Vagina (tissue), 2 donors: Measurements from ENCODE around the gene GID8. TPM values are rescaled to one million over a fixed set of nuclear protein-coding genes. Genes with fewer than 3 reads are reported as not detected.
A peak's percentile ranks its signal among the peaks of the same experiment; 100 is the strongest.

ENCODE experiments used
- DNase-seq, 2 donors: peaks; one replicate each; pipeline ENCODE4 v3.0.0-alpha.2; 2017; ENCODE audit errors: extremely low spot score in 2 of 2
- H3K27ac ChIP-seq: fragments of 200-600 bp; sonication (generic); one replicate; pipeline ENCODE4 v1.5.1; 2019
- H3K27me3 ChIP-seq: fragments of 200-600 bp; sonication (generic); one replicate; pipeline ENCODE4 v1.5.1; 2019
- H3K36me3 ChIP-seq, 2 donors: fragments of 200-600 bp; sonication (generic); one replicate each; pipeline ENCODE4 v1.5.1; 2017 to 2019
- H3K4me1 ChIP-seq: fragments of 200-600 bp; sonication (generic); one replicate; pipeline ENCODE4 v1.5.1; 2019
- H3K4me3 ChIP-seq, 2 donors: fragments of 200-600 bp; sonication (generic); 1 replicate in 1 of 2; 2 replicates in 1 of 2; pipeline ENCODE4 v1.5.1; 2016 to 2019
- H3K9me3 ChIP-seq: fragments of 200-600 bp; sonication (generic); one replicate; pipeline ENCODE4 v1.5.1; 2019
- POLR2A ChIP-seq, 2 donors: fragments of 450-650 bp; IDR thresholded peaks; one replicate each; pipeline ENCODE4 v1.6.1; 2017; ENCODE audit warnings: antibody characterized with exemption in 2 of 2, mild to moderate bottlenecking in 2 of 2, moderate library complexity in 2 of 2
- POLR2AphosphoS5 ChIP-seq, 2 donors: sonication (generic); formaldehyde crosslinking; IDR thresholded peaks; one replicate each; pipeline ENCODE4 v1.9.0; 2017; ENCODE audit warnings: antibody characterized with exemption in 2 of 2, mild to moderate bottlenecking in 2 of 2, low read depth in 1 of 2; ENCODE audit not compliant: insufficient read depth in 1 of 2
- intact Hi-C: fragments of 100-400 bp; cut with DNase I; formaldehyde crosslinking; loops from one replicate; pipeline ENCODE4 v1.15.1; 2023
- total RNA-seq: library from RNA; depleted of rRNA; stranded (reverse); fragments of >200 nt; gene quantifications from one replicate; pipeline ENCODE4 v1.2.3, GENCODE V29; 2016
- TF ChIP-seq, protein P1 (sequence below), 3 experiments: fragments of 450-650 bp in 2 of 3; fragments of 200-600 bp in 1 of 3; sonication (generic) in 1 of 3; IDR thresholded peaks; one replicate each; pipeline ENCODE4 v1.5.1; 2017 to 2019; ENCODE audit warnings: antibody characterized with exemption in 3 of 3, mild to moderate bottlenecking in 2 of 3, moderate library complexity in 2 of 3

Gene GID8
- total RNA-seq, 1 donor from 2014 or later, result 30.2 TPM

DNA sequence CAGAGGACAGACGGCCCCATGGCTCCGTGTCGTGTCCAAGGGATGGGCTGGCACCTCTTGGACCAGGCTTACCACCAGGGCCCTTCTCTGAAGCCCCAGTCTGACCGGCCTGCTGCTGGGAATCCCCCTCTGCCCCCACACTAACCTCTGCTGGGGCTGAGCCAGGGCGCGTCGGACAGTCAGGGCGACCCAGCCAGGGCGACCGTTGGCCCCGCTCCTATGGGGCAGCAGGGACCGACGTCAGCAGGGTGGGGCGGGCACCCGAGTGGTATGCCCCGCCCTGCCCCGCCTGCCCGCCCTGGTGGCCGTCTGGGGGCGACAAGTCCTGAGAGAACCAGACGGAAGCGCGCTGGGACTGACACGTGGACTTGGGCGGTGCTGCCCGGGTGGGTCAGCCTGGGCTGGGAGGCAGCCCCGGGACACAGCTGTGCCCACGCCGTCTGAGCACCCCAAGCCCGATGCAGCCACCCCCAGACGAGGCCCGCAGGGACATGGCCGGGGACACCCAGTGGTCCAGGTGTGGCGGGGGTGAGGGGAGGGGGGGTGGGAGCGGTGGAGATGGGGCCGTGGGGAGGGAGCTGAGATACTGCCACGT is 14.5 kb downstream of the GID8 start, which contains the start of gene SLC17A9:
Gene SLC17A9 (plus strand): TSS at position 337 of the 595 bp plus-strand sequence. CDS start 122 bp downstream, at position 459.
- intact Hi-C loops, result no loop called here
- peak within 1 kb of the TSS; percentile 86 for H3K27ac ChIP-seq
- no peaks in the 10 kb centered on the region for H3K9me3 ChIP-seq
- H3K27me3 ChIP-seq, result no peaks in the 10 kb centered on the region
- H3K4me3 ChIP-seq, result peak within 1 kb of the TSS; percentile 38 to 41
- no peak for TF ChIP-seq POLR2A (IDR thresholded peaks at IDR 0.05)
- TF ChIP-seq POLR2AphosphoS5 (IDR thresholded peaks at IDR 0.05; ENCODE audit: insufficient read depth in 1 of 2, low read depth in 1 of 2), result peak in 1 of 2 donors; percentile 46
- TF ChIP-seq, protein P1, sequence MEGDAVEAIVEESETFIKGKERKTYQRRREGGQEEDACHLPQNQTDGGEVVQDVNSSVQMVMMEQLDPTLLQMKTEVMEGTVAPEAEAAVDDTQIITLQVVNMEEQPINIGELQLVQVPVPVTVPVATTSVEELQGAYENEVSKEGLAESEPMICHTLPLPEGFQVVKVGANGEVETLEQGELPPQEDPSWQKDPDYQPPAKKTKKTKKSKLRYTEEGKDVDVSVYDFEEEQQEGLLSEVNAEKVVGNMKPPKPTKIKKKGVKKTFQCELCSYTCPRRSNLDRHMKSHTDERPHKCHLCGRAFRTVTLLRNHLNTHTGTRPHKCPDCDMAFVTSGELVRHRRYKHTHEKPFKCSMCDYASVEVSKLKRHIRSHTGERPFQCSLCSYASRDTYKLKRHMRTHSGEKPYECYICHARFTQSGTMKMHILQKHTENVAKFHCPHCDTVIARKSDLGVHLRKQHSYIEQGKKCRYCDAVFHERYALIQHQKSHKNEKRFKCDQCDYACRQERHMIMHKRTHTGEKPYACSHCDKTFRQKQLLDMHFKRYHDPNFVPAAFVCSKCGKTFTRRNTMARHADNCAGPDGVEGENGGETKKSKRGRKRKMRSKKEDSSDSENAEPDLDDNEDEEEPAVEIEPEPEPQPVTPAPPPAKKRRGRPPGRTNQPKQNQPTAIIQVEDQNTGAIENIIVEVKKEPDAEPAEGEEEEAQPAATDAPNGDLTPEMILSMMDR (IDR thresholded peaks at IDR 0.05), result no peak
- no peak for DNase-seq
- peaks cover 31% of the 10 kb centered on the region for H3K4me1 ChIP-seq
- peaks cover 0 to 25% of the 10 kb centered on the region in 2 donors for H3K36me3 ChIP-seq

DNA sequence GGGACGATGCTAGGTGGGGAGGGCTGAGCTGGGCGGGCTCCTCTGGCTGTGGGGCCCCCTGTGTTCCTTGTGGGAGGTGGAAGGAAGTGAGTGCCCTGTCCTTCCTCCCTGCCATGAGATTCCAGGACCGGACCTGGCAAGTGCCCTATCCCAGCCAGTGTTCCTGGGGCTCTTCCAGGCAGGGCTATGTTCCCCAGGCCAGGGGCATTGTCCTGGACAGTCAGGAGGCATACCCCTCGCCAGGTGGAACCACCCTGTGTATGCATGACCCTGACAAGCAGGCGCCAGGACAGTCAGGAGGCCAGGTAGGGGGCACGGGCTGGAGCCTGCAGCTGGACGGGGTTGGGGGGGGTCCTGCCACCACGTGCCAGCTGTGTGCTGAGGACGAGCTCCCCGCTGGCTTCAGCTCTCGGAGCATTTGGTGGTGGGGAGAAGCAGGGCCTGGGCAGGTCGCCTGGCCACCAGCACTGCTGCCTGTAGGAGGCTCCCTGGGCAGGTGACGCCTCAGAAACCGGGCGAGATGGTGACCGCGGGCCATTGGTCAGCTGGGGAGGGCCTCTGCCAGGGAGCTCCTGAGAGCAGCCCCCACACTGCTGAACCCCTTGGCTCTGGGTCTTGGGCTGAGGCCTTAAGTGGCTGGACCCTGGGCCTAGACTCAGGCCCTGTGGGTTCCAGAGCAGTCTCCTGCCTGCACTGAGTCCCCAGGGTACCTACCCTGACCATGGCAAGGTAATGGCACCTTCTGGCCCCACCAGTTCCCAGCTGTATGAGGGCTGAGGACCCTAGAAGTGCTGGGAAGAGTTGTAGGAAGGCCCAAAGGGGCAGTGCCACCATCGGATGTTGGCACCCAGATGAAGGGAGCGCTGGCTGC is 15.3 kb downstream of the GID8 start:
- intact Hi-C loops, result no loop called here
- TF ChIP-seq POLR2A (IDR thresholded peaks at IDR 0.05) (no peak), POLR2AphosphoS5 (IDR thresholded peaks at IDR 0.05; ENCODE audit: insufficient read depth in 1 of 2, low read depth in 1 of 2) (no peak)
- TF ChIP-seq, protein P1 (IDR thresholded peaks at IDR 0.05), result no peak
- DNase-seq, result no peak
- Histone ChIP-seq H3K9me3 (no peaks in the 10 kb centered on the region), H3K27ac (peak overlapping the region; percentile 86), H3K36me3 (peaks cover 0 to 18% of the 10 kb centered on the region in 2 donors), H3K27me3 (no peaks in the 10 kb centered on the region), H3K4me1 (peaks cover 31% of the 10 kb centered on the region), H3K4me3 (peak overlapping the region; percentile 38 to 41)

DNA sequence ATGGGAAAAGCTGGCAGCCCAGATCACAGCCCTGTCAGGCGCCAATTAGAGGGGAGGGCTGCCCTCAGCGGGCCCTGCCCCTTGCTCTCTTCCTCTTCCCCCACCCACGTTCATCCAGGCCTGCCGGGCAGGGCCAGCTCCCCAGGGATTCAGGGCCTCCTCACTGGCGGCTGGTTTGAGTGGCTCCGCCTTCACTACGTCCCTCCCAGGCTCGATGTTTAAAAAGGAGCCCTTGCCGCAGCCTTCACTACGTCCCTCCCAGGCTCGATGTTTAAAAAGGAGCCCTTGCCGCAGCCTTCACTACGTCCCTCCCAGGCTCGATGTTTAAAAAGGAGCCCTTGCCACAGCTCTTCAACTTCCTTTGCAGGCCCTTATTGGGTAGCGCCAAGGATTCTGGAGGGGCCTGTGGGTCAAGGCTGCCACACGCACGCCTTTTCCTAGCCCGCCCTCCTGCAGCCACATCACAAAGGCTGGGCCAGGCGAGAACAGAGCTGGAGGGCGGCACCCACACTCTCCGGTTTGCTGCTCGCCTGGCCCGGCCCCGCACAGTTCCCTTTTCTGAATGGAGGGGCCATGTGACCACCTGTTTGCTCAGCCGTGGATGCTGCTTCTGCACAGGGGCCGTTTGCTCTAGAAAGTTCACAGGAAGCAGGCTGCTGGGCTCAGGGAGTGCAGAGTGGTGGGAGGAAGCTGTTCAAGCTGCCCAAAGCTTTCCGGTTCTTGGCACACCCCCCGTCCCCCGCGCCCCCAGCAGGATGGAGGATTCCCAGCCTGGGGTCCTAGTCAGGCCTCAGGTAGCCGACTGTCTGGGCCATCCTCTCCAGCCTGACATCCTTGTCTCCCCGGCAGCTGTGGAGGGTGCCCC is 16.1 kb downstream of the GID8 start:
- no peaks in the 10 kb centered on the region for H3K9me3 ChIP-seq
- H3K4me3 ChIP-seq, result peak overlapping the region; percentile 38 to 41
- intact Hi-C loops, result no loop called here
- peak overlapping the region; percentile 86 for H3K27ac ChIP-seq
- peaks cover 31% of the 10 kb centered on the region for H3K4me1 ChIP-seq
- no peaks in the 10 kb centered on the region for H3K27me3 ChIP-seq
- TF ChIP-seq, protein P1 (IDR thresholded peaks at IDR 0.05), result no peak
- TF ChIP-seq POLR2AphosphoS5 (IDR thresholded peaks at IDR 0.05; ENCODE audit: insufficient read depth in 1 of 2, low read depth in 1 of 2) (peak in 1 of 2 donors; percentile 46), POLR2A (IDR thresholded peaks at IDR 0.05) (no peak)
- peaks cover 0 to 12% of the 10 kb centered on the region in 2 donors for H3K36me3 ChIP-seq
- DNase-seq, result no peak

DNA sequence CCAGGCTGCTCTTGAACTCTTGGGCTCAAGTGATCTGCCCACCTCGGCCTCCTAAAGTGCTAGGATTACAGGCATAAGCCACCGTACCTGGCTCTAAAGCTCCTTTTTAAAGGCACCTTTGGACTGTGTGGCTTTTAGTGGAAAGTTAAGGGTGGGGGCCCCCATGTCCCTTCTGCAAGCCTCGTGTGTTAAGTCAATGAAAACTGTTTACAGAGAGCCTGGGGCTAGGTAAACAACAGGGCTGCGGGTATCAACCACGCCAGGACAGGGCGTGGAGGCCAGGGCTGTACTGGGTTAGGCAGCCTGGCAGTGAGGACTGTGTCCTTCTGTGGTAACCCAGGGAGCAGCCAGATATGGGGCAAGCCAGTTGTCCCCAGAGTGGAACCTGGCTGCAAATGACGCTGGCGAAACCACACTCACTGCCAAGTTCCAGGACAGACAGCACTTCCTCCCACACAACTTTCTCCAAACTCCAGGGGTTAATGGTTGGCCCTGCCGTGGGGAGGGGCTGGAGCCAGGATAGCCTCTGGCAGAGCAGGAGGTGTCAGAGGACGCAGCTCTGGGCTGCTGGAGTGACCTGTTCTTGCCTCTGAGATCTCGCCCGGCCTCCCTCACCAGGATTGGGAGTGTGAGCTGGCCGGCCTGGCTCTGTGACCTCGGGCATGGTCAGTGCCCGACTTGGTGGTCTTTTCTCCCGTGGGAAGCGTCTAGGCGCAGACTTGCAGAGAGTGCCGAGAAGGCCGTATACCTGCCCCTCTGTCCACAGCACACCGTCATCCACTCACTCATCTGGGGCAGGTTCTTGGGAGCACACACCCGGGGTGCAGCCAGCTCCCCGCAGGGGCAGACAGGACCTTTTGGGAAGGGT is 17.8 kb downstream of the GID8 start:
- Histone ChIP-seq H3K27ac (no peak overlapping the region), H3K27me3 (no peaks in the 10 kb centered on the region), H3K9me3 (no peaks in the 10 kb centered on the region), H3K36me3 (no peaks in the 10 kb centered on the region), H3K4me3 (no peak overlapping the region), H3K4me1 (peaks cover 31% of the 10 kb centered on the region)
- no peak for TF ChIP-seq POLR2A (IDR thresholded peaks at IDR 0.05)
- TF ChIP-seq, protein P1 (IDR thresholded peaks at IDR 0.05), result no peak
- TF ChIP-seq POLR2AphosphoS5 (IDR thresholded peaks at IDR 0.05; ENCODE audit: insufficient read depth in 1 of 2, low read depth in 1 of 2), result no peak
- DNase-seq, result no peak
- intact Hi-C loops, result no loop called here
